ENCODE data around the gene STH.

DNA sequence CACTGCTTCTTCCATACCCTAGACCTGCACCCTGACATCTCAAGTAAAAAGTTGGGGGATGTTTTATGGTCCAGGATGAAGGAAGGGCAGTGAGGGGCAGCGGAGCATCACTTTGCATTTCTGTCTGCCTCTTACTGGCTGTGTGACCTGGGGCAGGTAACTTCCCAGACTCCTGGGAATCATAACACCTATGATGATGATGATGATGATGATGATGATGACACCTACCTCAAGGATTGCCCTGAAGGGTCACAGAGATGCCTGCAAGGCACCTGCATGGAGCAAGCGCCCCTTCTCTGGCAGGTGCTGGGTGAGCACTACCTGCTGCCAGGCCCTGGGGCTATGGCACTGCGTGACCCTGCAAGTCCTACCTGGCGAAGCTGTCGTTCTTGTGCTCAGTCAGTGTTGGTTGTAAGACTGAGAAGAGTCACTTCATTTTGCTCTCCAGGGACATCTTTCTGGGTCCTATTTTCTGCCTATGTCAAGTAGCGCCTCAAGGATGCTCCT lies 46.2 kb upstream of the STH start:
- TF ChIP-seq, protein P1, sequence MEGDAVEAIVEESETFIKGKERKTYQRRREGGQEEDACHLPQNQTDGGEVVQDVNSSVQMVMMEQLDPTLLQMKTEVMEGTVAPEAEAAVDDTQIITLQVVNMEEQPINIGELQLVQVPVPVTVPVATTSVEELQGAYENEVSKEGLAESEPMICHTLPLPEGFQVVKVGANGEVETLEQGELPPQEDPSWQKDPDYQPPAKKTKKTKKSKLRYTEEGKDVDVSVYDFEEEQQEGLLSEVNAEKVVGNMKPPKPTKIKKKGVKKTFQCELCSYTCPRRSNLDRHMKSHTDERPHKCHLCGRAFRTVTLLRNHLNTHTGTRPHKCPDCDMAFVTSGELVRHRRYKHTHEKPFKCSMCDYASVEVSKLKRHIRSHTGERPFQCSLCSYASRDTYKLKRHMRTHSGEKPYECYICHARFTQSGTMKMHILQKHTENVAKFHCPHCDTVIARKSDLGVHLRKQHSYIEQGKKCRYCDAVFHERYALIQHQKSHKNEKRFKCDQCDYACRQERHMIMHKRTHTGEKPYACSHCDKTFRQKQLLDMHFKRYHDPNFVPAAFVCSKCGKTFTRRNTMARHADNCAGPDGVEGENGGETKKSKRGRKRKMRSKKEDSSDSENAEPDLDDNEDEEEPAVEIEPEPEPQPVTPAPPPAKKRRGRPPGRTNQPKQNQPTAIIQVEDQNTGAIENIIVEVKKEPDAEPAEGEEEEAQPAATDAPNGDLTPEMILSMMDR (IDR thresholded peaks at IDR 0.05), result no peak
- TF ChIP-seq POLR2A (IDR thresholded peaks at IDR 0.05) (no peak), POLR2AphosphoS5 (IDR thresholded peaks at IDR 0.05) (no peak)

All from prostate gland (tissue), 2 donors.